HEK293 (cell line): ENCODE measurements around the gene POLDIP2.

Experiments used
- SP2 ChIP-seq: fragments of 450-650 bp; formaldehyde crosslinking; IDR thresholded peaks from 2 replicates; pipeline ENCODE4 v1.5.1; 2016; ENCODE audit warnings: missing biosample characterization, missing genetic modification characterization
- ZBTB7A ChIP-seq: fragments of 450-650 bp; formaldehyde crosslinking; IDR thresholded peaks from 2 replicates; pipeline ENCODE4 v1.5.1; 2016; ENCODE audit warnings: low read depth, missing biosample characterization, missing genetic modification characterization
- ZNF416 ChIP-seq: fragments of 450-650 bp; formaldehyde crosslinking; IDR thresholded peaks from 2 replicates; pipeline ENCODE4 v1.5.1; 2016; ENCODE audit warnings: missing biosample characterization, missing genetic modification characterization
- TF ChIP-seq, protein P1 (sequence below): fragments of 450-650 bp; formaldehyde crosslinking; IDR thresholded peaks from 2 replicates; pipeline ENCODE4 v1.5.1; 2016; ENCODE audit warnings: missing biosample characterization, missing genetic modification characterization
- TF ChIP-seq, protein P2 (sequence below): fragments of 450-650 bp; formaldehyde crosslinking; IDR thresholded peaks from 2 replicates; pipeline ENCODE4 v1.5.1; 2016; ENCODE audit warnings: missing biosample characterization, missing genetic modification characterization
- TF ChIP-seq, protein P3 (sequence below): fragments of 450-650 bp; formaldehyde crosslinking; IDR thresholded peaks from 2 replicates; pipeline ENCODE4; 2016; ENCODE audit warnings: missing biosample characterization, missing genetic modification characterization
- TF ChIP-seq, protein P4 (sequence below): fragments of 450-650 bp; formaldehyde crosslinking; IDR thresholded peaks from 2 replicates; pipeline ENCODE4 v1.5.1; 2016; ENCODE audit warnings: missing biosample characterization, missing genetic modification characterization

DNA sequence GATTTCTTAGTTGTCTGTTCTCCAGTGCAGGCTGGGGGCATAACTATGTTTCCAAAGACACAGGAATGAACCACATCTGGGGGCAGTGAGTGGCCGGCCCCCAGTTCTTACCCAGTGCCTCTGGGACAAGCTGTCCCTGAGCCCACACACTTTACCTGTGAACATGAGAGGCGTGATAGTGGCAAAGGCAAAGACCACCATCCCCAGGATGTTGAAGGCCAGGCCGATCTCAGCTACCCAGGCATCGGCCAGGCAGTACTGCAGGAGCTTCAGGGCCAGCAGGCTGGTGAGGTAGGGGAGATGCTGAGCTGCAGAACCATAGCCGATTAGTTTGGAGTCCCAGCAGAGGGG, 47.1 kb upstream of the POLDIP2 start:
- TF ChIP-seq, protein P1, sequence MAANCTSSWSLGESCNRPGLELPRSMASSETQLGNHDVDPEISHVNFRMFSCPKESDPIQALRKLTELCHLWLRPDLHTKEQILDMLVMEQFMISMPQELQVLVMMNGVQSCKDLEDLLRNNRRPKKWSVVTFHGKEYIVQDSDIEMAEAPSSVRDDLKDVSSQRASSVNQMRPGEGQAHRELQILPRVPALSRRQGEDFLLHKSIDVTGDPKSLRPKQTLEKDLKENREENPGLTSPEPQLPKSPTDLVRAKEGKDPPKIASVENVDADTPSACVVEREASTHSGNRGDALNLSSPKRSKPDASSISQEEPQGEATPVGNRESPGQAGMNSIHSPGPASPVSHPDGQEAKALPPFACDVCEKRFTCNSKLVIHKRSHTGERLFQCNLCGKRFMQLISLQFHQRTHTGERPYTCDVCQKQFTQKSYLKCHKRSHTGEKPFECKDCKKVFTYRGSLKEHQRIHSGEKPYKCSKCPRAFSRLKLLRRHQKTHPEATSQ: no peak
- TF ChIP-seq, protein P2, sequence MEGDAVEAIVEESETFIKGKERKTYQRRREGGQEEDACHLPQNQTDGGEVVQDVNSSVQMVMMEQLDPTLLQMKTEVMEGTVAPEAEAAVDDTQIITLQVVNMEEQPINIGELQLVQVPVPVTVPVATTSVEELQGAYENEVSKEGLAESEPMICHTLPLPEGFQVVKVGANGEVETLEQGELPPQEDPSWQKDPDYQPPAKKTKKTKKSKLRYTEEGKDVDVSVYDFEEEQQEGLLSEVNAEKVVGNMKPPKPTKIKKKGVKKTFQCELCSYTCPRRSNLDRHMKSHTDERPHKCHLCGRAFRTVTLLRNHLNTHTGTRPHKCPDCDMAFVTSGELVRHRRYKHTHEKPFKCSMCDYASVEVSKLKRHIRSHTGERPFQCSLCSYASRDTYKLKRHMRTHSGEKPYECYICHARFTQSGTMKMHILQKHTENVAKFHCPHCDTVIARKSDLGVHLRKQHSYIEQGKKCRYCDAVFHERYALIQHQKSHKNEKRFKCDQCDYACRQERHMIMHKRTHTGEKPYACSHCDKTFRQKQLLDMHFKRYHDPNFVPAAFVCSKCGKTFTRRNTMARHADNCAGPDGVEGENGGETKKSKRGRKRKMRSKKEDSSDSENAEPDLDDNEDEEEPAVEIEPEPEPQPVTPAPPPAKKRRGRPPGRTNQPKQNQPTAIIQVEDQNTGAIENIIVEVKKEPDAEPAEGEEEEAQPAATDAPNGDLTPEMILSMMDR (tag by site-specific recombination): no peak
- TF ChIP-seq, protein P3, sequence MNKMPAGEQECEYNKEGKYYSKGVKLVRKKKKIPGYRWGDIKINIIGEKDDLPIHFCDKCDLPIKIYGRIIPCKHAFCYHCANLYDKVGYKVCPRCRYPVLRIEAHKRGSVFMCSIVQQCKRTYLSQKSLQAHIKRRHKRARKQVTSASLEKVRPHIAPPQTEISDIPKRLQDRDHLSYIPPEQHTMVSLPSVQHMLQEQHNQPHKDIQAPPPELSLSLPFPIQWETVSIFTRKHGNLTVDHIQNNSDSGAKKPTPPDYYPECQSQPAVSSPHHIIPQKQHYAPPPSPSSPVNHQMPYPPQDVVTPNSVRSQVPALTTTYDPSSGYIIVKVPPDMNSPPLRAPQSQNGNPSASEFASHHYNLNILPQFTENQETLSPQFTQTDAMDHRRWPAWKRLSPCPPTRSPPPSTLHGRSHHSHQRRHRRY (tag by site-specific recombination): no peak
- no peak for TF ChIP-seq SP2 (tag by site-specific recombination)
- no peak for TF ChIP-seq ZNF416 (tag by site-specific recombination)
- no peak for TF ChIP-seq ZBTB7A
- TF ChIP-seq, protein P4, sequence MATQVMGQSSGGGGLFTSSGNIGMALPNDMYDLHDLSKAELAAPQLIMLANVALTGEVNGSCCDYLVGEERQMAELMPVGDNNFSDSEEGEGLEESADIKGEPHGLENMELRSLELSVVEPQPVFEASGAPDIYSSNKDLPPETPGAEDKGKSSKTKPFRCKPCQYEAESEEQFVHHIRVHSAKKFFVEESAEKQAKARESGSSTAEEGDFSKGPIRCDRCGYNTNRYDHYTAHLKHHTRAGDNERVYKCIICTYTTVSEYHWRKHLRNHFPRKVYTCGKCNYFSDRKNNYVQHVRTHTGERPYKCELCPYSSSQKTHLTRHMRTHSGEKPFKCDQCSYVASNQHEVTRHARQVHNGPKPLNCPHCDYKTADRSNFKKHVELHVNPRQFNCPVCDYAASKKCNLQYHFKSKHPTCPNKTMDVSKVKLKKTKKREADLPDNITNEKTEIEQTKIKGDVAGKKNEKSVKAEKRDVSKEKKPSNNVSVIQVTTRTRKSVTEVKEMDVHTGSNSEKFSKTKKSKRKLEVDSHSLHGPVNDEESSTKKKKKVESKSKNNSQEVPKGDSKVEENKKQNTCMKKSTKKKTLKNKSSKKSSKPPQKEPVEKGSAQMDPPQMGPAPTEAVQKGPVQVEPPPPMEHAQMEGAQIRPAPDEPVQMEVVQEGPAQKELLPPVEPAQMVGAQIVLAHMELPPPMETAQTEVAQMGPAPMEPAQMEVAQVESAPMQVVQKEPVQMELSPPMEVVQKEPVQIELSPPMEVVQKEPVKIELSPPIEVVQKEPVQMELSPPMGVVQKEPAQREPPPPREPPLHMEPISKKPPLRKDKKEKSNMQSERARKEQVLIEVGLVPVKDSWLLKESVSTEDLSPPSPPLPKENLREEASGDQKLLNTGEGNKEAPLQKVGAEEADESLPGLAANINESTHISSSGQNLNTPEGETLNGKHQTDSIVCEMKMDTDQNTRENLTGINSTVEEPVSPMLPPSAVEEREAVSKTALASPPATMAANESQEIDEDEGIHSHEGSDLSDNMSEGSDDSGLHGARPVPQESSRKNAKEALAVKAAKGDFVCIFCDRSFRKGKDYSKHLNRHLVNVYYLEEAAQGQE: no peak
